GM19099 (cell line): ENCODE results near the gene TMOD1.

ENCODE experiments used
- POLR2A ChIP-seq: IDR thresholded peaks from 3 replicates; pipeline ENCODE4 v1.6.1; 2011; ENCODE audit warnings: low read depth; ENCODE audit not compliant: insufficient read length; ENCODE audit errors: extremely low read depth

Gene TMOD1

GRCh38 chr9:97579914-97580313, 78.4 kb downstream of the TMOD1 start:
- TF ChIP-seq POLR2A: no peak

DNA sequence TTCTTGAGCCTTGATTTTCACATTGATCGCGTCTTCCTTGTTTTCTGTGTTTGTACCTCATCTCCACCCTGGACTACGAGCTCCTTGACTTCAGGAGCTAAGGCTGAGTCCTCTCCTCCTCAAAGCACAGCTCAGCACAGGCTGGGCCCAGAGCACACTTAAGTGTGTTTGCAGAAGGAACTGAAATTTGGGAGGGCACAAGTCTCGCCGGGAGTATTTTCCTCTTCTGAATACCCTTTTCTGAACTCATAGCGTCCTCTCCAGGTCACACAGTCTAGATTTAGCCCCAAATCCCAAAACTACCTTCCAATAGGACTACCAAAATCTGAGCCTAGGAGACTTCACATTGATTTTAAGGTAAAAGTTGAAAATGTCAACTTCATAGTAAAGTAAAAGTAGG, 90.1 kb downstream of the TMOD1 start:
- no peak for TF ChIP-seq POLR2A

DNA sequence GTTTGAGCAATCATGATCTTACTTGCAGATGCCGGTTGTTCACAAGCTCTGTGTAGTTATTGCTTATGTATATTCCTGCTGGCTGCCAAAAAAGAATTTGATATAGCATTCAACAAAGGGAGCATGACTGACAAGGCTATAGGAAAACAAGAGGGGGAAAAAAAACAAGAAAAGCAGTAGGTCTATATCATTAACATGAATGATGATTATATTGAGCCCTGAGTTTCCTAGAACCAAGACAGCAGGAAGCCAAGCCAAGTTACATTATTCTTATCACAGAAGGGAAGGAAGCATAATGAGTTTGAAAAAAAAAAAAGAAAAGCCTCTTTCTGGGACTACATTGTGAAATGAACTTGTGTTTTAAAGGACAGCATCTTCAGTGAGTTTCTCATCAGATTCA, 90.7 kb downstream of the TMOD1 start:
- TF ChIP-seq POLR2A: no peak

DNA sequence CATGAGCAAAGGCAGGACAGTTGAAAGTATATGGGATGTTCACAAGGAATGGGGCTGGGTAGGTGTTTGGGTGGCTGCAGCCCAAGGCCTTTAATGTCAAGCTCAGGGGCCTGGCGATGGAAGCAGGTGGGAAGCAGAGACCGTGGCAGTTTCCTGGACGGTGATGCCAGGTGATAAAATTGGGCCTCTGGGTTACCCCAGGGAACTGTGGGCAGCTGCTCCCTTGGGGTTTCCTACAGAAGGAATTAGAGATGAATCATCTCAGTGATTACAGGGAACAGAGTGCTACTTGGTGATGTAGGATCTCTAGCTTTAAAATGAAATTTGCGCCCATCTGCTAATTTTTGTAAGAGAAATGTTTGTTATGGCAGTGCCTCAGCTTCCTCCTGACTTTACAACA, 92.5 kb downstream of the TMOD1 start:
- TF ChIP-seq POLR2A: no peak

DNA sequence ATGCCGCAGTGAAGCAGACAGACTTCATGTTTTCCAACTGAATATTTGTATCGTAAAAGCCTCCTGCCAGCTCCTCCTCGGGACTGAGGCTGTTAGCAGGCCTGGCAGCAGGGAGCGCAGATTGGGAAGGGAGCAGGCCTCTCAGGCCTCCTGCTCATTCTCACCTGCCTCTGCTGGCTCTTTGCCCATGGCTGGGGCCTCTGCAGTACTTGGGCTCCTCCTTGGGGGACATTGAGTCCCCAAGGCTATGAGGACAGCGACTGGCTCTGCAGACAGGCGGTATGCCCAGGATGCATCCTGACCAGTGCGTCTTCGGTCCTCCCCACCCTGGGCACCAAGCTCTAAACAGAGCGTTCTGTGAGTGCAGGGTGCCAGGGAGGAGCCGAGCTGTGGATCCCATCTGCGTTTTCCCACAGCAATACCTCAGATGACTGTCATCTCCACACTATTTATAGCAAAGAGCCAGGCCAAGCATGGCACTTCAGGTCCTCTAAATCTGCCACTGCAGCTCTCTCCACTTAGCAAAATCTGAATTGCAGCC, 93.0 kb downstream of the TMOD1 start:
- TF ChIP-seq POLR2A: no peak

- TF ChIP-seq POLR2A: no peak
These were observed 95.4 kb downstream of the TMOD1 start for GRCh38 chr9:97596906-97597305.

GRCh38 chr9:97598461-97599288, 97.2 kb downstream of the TMOD1 start:
- no peak for TF ChIP-seq POLR2A

GRCh38 chr9:97599314-97599846, 97.9 kb downstream of the TMOD1 start:
- TF ChIP-seq POLR2A: no peak

DNA sequence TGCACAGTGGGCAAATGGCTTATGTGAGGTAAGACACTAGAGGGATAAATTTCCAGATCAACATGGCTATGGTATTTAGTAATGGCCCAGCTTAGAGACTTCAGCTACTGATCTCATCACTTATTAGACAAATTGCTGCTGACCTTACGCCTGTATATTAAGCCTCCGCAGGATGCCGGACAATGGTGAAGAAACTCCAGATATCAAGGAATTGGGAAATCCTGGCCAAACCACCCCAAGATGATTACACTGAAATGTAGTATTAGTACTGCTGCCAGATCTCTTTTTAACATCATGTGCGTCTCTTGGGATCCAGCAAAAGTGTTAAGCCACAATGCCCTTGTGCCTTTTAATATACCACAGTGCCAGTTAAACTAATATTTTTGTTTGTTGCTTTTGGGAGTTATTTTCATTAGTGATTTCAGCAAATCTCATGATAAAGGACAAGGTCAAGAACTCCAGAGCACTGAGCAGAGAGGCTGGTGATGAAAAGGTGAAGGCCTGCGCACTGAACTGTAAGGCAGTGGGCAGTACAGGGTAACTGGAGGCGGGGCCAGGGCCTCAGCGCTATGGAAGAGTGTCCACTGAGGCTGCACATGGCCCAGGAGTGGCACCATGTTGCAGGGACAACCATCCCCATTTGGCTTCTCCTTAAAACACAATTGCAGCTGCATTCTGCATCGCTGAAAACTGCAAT, 99.2 kb downstream of the TMOD1 start:
- no peak for TF ChIP-seq POLR2A

GRCh38 chr9:97601228-97601898, 99.9 kb downstream of the TMOD1 start:
- TF ChIP-seq POLR2A: no peak

DNA sequence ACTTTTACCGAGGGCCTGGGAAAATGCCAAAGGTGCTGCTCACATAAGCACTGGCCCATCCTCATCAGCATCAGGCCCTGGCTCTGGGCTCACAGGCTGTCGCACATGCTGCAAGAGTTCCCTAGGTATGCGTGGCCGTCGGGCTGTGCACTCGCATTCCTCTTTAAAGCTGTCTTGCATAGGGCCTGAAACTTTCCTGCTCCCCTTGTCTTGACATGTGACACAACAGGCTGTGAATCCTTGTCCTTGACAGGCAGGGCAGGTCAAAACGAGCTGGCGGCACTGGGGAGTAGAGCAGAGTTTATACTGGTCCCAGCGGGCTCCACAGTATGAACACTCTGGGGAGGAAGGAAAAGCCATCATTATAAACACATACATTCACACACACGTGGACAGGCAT, 101.0 kb downstream of the TMOD1 start:
- no peak for TF ChIP-seq POLR2A

DNA sequence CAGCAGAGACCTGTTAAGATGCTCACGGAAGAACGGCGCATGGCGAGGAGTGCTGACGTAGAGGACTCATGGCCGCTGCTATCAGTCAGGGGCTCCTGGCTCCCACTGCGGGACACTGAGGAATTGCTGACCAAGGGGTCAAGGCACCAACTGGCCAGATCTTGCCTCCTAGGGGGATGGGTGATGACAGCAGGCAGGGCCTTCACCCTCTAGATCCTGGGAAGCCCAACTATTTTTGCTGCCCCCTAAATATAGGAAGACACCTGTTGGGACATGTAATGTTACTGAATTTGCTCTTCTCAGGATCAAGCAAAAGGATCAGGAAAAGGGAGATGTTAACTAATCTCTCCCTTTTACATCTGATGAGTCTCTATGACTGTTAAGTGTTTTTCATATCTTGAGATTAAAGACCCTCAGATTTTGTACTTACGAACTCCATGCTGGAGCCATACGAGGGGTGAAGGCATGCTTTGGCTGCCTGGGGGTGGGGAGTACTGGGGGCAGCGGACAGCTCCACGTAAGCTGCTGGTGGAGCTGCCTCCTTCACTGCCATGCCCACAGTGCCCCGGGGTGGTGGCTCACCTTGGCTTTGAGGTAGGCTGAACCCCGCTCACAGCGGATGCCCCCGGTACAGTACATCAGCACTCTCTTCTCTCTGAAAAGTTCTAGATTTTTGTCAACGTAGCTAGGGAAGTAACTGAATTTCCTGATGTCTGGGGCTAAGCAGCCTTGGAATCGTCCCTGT, 103.6 kb downstream of the TMOD1 start:
- TF ChIP-seq POLR2A: no peak

GRCh38 chr9:97615439-97616072, 114.1 kb downstream of the TMOD1 start:
- no peak for TF ChIP-seq POLR2A

- TF ChIP-seq POLR2A: no peak
These were observed 116.5 kb downstream of the TMOD1 start for GRCh38 chr9:97617939-97618416.
